GM12892 (cell line): ENCODE data around the gene FAM120A.

Experiments used
- POLR2A ChIP-seq: IDR thresholded peaks from 2 replicates; pipeline ENCODE4 v1.6.1; 2011; ENCODE audit warnings: low read depth, low read length, control low read depth
- POLR2AphosphoS5 ChIP-seq: IDR thresholded peaks from 2 replicates; pipeline ENCODE4 v1.6.1; 2011; ENCODE audit warnings: low read depth, low read length, control low read depth

DNA sequence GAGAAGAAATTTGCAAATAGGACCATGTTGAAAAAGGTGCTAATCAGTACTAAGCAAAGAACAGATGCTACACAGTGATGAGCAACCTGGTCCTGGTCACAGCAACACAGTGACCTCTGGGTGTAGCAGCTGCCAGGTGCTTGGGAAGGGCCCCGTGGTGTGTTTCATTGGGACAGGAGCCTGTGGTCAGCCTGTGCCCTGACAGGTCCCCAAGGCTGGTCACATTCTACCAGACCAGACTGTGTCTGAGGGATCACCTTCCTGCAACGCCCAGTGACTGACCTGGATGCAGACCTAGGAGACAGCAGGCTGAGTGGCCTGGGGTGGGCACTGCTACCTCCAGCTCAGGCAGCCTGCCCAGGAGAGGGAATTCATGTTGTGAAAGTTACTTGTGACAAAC, 56.7 kb downstream of the FAM120A start:
- TF ChIP-seq POLR2A (no peak), POLR2AphosphoS5 (no peak)
